WERI-Rb-1 (cell line): ENCODE data around the gene HLA-DRB5.
"Not testable (repeated sequence)": the region's sequence is repeated elsewhere in the genome, so short reads cannot be mapped to it uniquely, and the experiment has no call there.

Source experiments
- DNase-seq: peaks from one replicate; pipeline ENCODE4 v3.0.0-alpha.2; 2020
- H3K27ac ChIP-seq: fragments of 250-450 bp; sonication (Bioruptor Pico); 2 replicates; pipeline ENCODE4 v1.5.1; 2020; ENCODE audit warnings: mild to moderate bottlenecking, moderate library complexity
- H3K27me3 ChIP-seq: fragments of 250-450 bp; sonication (Bioruptor Pico); 2 replicates; pipeline ENCODE4 v1.5.1; 2021; ENCODE audit warnings: mild to moderate bottlenecking, low read depth, moderate library complexity; ENCODE audit not compliant: insufficient read depth, severe bottlenecking
- H3K36me3 ChIP-seq: fragments of 250-450 bp; sonication (Bioruptor Pico); 2 replicates; pipeline ENCODE4 v1.5.1; 2020; ENCODE audit warnings: mild to moderate bottlenecking, moderate library complexity
- H3K4me3 ChIP-seq: 2 replicates; pipeline ENCODE4 v1.5.1; 2011; ENCODE audit warnings: low read depth, mild to moderate bottlenecking, control low read depth, low read length
- H3K9me3 ChIP-seq: fragments of 250-450 bp; sonication (Bioruptor Pico); 2 replicates; pipeline ENCODE4 v1.5.1; 2021; ENCODE audit warnings: mild to moderate bottlenecking, moderate library complexity; ENCODE audit not compliant: severe bottlenecking
- CTCF ChIP-seq: IDR thresholded peaks from 2 replicates; pipeline ENCODE4 v1.5.1; 2011; ENCODE audit warnings: low read depth, mild to moderate bottlenecking, control low read depth, inconsistent platforms, low read length

Gene HLA-DRB5

GRCh38 chr6:32472781-32473375 is 57.2 kb downstream of the HLA-DRB5 start:
- Histone ChIP-seq H3K9me3 (peaks cover 16% of the 10 kb centered on the region), H3K36me3 (no peaks in the 10 kb centered on the region), H3K4me3 (no peak overlapping the region), H3K27ac (no peak overlapping the region), H3K27me3 (peaks cover 61% of the 10 kb centered on the region)
- no peak for DNase-seq
- no peak for TF ChIP-seq CTCF

GRCh38 chr6:32467743-32468503 is 62.2 kb downstream of the HLA-DRB5 start:
- not testable (repeated sequence) for DNase-seq

More at GRCh38 chr6:32467743-32468503, 62.2 kb downstream of the HLA-DRB5 start:
- H3K36me3 ChIP-seq, H3K9me3 ChIP-seq, H3K27ac ChIP-seq, H3K4me3 ChIP-seq: not testable (repeated sequence)
- H3K27me3 ChIP-seq = peaks cover 44% of the 10 kb centered on the region
